Measurements from ENCODE around the gene S100A16.
"Not testable (repeated sequence)": the region's sequence is repeated elsewhere in the genome, so short reads cannot be mapped to it uniquely, and the experiment has no call there.

The S100A16 gene

DNA sequence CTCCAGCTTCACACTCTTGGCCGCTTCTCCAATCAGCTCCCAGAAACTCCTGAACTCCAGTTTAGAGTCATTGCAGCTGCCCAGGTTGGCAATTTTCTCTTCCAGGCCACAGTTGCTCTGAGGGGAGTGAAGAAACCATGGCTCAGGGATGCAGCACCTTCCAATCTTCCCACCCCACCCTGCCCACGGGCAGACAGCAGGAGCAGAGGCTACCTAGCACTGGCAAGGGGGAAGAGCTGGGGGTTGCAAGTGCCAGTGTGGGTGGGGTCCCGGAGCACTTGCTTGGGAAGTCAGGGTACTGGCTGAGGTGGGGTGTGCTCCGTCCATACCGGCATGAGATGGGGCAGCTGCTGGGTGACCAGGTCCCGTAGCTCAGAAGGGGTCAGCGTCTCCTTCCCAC, 2.0 kb upstream of the S100A16 start:
- no peak for DNase-seq

DNA sequence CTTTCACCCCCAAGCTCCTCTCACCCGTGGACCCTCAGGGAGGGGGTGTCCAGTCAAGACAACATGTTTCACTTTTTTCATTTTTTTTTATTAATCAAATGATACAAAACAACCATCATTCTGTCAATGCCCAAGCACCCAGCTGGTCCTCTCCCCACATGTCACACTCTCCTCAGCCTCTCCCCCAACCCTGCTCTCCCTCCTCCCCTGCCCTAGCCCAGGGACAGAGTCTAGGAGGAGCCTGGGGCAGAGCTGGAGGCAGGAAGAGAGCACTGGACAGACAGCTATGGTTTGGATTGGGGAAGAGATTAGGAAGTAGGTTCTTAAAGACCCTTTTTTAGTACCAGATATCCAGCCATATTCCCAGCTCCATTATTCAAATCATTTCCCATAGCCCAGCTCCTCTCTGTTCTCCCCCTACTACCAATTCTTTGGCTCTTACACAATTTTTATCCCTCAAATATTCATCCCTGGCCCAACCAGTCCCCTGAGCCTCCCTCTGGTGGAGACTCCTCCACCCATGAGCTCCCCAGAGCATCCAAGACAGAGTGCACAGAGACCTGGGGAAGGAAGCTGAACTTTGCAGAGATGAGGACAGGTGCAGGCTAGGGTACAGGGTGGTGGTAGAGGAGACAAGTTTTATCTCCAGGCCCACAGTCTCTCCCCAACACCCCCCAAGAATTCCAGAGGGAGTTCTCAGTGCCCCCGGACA, 1.4 kb upstream of the S100A16 start:
- no peak for DNase-seq

DNA sequence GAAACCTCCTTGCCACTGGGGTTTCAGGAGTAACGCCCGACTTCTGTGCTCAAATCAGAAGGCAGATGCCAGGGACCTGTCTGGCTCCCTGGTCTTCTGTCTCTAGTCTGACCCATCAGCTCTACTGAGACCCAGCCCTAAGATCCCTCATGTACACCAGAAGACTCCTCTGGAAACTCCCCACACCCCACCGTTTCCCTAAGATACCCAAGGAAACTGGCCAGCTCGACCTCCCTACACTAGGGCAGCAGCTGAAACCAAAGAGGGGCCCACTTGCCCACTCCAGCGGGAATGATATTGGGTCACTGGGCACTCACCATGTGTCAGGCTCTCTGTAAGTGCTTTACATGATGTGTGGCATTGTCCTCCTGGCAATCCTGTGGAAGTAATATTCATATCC, 469 bp upstream of the S100A16 start:
- DNase-seq: no peak

DNA sequence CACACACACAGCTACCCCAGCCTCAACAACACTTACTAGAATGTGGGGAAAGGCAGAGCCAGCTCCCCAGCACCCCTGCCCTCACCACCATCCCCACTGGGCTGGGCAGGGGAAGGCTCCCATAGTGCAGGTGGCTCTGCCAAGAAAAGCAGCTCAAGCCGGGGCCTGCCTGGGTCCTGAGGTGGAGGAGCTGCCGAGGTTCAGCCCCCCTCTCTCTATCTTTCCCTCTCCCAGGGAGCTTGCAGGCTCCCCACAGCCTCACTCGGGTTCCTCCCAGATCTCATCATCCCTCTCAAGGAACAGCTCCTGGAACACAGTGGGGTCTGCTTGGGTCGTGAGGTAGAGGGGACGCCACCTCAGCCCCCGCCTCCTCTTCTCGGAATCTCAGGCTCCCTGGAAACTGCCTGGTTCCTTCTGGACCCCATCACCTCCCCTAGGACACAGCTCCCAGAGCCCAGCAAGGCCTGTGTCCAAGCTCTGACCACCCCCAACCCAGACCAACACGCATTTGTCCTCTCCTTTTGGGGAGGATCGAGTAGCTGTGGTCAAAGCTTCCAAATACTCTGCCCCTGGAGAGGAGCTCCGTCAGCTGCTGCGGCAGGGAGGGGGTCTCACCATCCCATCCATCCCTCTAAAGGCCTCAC, 704 bp downstream of the S100A16 start:
- DNase-seq: no peak

DNA sequence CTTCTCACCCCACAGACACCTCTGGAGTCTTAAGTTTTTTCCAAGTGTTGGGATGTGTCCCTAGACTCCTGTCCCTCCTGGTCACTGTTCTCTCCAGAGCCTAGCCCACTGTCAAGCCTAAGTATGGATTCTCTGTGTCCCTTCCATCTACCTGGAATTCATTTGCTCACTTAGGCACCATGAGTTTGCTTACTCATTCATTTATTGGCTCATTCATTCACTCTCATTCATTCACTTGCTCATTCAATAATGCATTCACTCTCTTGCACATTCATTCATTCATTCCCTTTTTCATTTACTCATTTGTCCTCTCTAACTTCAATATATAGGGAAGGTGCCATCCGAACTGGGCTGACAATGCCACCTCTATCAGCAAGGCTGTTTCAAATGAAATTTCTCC, 1.6 kb downstream of the S100A16 start:
- no peak for DNase-seq

DNA sequence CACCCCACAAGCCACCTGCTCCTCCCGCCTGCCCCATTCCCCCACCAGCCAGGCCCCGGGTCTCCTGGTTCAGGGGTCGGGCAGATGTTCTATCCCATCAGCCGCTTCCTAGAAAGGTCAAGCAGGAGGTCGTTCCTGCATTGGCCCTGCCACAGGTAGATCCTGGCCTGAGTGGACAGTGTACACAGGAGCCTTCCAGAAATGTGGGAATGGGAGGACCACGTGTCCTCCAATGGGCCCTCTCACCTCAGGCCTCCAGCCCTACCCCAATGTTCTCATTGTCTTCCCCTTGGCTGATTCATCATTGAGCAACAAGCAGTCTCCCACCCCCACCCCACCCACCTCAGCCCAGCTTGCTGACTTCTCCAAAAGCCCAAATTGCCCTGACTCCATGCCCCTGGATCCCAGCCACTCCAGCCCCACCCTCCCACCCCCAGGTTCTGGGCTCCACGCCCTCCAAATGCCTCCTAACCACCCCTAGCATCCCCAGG, 2.1 kb downstream of the S100A16 start:
- no peak for DNase-seq

DNA sequence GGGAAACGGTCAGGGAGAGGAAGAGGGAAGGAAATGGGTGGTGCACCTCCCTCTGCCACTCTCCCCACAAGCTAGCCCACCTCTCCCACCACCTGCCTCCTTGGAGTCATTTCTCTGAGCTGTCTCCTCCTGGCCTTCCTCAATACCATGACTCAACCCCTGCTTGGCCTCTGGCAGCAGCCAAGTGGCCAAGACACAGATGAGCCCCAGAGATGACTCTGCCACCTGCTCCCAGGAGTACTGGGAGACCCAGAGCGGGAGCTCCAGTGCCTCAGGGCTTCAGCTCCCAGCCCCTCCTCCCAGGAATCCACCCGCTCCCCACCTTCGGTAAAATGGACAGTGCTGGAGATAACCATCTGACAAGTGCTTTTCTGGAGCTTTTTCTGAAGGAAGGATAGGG, 2.6 kb downstream of the S100A16 start:
- DNase-seq: no peak

DNA sequence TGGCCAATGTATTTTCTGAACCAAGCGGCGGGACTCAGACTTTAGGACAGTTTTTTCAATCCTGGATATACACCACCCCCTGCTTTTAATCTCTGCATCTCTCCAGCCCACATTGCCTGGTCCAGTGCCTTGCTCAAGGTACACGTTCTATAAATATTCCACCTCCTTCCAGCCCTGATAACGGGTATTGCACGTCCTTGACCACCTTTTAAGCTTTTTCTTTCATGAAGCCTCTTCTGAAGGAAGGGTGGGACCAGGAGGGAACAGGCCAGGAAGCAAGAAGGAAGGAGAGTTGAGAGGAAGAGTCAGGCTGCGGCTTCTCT, 3.4 kb downstream of the S100A16 start:
- no peak for DNase-seq

DNA sequence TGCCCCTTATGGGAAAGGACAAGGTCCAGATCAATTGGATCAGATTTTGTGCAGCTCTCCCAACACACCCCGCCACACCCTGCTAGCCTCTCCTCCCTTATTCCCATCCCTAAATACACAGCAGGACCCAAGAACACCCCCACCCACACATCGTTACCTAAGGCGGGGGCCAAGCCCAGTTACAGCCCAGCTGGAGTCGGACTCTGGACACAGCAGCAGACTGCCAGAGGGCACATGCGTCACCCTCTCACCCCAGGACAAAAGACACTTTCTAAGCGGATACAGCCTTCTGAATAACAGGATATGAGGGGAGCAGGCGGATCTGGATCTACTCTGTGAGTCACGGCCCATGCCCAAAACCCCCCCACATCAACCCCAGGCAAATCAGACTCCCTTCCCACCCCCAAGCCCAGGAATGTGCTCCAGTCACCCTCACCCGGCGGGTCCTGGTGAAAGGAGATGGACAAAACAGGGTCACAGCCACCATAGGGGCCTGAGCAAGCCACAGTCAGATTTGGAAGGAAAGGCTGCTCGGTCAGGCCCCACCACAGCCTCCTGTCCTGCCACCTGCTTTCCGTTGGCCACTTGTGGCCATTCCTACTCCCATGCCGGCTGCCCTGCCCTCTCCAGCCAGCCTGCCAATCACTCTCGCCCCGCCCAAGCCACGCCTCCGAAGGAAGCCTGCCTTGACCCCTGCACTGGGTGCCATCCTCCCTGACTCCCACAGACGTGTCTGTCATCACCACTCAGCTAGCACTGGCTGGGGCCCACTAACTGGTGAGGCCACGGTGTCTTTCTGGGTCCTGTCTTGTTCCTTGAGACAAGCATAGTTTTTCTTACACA, 4.0 kb downstream of the S100A16 start:
- no peak for DNase-seq

DNA sequence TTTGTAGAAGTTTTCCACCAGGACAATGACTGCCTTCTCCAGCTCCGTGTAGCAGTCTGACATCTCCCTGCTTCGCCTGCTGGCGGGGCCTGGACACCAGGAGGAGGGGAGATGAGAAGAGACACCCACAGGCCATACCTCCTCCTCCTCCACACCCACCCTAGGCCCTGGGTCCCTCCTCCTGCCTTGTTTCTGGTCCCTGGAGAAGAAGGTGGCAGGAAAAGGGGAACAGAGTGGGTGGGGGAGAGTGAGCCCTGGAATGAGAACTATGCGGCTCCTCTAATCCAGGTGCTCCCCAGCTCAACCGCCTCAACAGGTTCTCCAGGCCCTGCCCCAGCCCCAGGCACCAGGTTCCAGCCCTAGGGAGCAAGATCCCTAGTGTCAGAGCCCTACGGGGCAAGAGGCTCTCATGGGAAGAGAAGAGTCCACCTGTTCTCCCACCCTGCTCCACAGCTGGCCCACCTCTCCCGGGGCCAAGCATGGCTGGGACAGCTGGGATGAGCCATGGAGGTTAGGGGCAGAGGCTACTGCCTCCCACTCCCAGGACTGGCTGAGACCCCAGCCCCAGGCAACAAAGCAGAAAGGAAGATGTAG, 4.8 kb downstream of the S100A16 start:
- DNase-seq: no peak

DNA sequence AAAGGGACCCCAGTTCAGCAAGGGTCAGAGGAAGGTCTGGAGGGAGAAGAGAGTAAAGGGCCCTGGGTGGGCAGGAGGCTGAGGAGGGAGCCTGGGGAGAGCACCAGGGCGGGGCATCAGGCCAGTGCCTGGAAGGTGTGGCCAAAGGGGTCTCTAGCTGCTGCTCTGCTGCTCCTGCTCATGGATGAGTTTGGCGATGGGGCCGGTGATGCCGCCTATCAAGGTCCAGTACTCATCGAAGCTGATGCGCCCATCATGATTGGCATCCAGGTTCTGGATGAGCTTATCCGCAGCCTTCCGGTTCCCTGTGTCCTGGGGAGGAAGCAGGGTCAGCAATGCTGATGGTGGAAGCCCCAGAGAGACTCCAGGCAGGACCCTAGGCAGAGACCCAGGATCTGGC, 5.6 kb downstream of the S100A16 start:
- DNase-seq: no peak

DNA sequence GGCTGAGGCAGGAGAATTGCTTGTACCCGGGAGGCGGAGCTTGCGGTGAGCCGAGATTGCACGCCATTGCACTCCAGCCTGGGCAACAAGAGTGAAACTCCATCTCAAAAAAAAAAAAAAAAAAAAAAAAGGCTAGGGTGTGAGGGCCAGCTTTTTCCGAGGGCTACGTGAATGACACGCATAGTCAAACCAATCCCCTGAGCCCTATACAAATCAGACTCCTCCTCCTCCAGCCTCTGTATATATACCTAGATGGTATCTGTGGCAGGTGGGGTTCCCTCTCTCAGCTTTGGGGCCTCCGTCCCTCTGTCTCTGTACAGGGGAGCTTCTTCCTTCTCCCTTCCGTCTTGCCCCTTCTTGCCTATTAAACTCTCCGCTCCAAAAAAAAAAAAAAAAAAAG, 6.7 kb downstream of the S100A16 start:
- DNase-seq: no peak

DNA sequence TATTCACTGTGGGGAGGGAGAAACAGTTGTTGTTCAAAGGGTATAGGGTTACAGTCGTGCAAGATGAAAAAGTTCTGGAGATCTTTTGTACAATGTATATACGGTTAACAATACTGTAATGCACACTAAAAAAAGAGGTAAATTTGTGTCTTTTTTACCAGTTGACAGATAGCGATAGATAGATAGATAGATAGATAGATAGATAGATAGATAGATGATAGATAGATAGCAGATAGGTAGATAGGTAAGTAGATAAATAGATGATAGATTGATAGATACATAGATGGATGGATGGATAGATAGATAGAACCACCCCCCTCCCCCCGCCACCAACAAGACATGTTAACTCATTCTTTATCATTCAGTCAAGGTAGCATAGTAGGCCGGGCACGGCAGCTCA, 10.2 kb downstream of the S100A16 start:
- no peak for DNase-seq

DNA sequence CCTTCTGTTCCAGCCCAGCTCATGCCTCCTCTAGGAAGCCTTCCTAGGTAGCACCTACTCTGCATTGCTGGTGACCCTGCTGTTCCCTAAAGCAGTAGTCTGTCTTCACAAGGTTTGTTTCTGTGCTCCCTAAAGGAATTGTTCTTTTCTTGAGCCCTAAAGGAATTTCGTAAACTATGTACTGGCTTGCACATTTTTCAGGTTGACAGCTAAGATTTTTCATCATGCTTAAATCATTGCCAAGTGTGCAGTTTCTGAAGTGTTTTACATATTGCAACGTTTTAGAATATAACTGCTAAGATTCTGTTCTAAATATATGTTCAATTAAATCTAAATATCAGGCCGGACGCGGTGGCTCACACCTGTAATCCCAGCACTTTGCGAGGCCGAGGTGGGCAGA, 13.1 kb downstream of the S100A16 start:
- DNase-seq: no peak

DNA sequence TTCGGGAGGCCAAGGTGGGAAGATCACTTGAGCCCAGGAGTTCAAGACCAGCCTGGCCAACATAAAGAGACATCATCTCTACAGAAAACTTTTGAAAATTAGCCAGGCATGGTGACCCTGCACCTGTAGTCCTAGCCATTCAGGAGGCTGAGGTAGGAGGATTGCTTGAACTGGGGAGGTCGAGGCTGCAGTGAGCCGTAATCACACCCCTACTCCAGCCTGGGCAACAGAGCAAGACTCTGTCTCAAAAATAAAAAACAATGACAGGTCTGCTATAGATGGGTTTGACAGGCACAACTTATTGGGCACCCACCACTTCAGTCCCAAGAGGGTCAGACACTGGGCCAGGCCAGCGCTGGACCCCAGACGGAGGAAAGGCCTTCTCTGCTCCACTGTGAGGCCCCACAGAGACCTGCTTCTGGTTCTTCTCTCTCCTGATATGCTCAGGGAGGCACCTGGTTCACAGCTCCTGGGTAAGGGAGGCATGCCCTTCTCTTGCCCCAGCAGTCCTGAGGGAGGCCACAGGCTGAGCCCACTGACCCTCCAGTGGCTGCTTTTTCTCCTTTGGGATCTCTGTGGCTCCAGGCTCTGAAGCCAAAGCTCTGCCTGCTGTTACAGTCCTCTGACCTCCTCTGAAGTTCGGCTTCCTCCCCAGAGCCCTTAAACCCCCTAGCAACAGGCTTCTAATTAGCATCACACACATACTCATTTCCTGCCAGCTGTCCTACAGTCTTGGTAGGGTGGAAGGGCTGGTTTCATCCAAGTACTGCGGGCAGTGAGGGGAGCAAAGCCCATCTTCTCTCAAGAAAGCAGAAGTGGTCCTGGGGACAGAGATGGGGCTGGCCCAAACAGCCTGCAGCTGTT, 14.4 kb downstream of the S100A16 start:
- DNase-seq: no peak

DNA sequence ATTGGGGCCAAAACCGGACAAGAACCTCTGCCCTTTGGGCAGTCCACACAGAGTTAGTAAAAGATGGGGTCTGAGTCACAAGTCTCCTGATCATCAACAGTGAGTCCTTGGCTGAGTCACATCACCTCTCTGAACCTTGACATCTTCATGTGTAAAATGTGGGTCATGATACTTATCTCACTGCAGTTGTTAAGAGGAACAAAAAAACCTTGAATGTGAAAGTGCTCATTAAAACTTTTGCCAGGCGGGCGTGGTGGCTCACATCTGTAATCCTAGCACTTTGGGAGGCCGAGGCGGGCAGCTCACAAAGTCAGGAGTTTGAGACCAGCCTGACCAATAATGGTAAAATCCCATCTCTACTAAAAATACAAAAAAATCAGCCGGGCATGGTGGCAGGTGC, 15.7 kb downstream of the S100A16 start:
- DNase-seq: no peak

DNA sequence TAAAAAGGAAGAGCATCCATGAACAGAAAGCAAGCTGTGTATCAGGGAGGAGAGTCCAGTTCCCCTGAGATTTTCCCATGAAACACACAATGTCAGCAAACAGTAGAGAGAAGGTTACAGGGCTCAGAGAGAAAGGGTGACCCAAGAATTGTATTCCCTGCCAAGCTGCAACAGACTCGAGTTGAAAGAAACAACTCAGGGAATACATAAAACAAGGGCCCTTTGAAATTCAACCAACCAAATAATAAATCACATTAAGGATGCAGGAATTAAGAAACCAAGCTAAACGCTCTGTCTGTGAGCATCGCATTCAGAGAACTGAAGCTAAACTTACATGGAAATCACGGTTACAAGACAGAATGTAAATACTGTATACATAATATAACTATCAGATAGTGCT, 20.2 kb downstream of the S100A16 start:
- no peak for DNase-seq

DNA sequence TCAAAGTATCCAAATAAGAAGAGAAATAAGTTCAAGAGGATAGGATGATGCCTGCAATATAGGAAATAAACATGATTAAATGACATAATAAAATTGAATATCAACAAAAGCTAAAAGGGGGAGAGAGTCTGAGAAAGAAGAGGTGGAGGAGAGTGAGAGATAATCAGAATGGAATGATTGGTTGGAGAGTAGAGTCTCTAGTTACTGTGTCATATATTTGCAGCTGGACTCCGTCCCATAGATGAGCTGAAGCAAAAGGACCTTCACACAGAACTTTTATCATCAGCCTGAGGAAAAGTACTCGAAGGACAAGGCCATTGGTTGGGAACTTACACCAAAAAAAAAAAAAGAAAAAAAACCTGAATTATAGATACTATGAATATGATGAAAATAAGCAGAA, 24.5 kb downstream of the S100A16 start:
- DNase-seq: no peak

DNA sequence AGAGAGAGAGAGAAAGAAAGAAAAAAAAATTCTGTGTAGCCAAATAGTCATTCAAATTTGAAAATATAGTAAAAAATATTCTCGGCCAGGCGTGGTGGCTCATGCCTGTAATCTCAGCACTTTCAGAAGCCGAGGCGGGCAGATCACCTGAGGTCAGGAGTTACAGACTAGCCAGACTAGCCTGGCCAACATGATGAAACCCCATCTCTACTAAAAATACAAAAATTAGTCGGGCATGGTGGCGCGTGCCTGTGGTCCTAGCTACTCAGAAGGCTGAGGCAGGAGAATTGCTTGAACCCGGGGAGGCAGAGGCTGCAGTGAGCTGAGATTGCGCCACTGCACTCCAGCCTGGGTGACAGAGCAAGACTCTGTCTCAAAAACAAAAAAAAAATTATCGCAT, 24.9 kb downstream of the S100A16 start:
- DNase-seq: not testable (repeated sequence)

DNA sequence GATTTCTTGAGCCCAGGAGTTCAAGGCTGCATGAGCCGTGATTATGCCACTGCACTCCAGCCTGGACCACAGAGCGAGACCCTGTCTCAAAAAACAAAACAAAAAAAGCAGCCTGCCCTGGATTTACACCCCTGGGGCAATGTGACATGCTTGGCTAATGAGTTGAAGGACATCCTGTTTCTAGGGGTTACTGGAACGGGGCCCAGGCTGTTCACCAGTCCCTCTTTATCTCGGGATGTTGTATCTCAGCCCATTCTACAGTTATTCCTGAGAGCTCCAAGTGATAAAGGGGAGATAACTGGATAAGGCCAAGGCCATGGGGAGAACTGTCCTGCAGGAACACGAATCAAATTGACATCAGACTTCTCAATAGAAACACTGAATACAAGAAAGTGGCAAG, 25.6 kb downstream of the S100A16 start:
- DNase-seq: no peak

DNA sequence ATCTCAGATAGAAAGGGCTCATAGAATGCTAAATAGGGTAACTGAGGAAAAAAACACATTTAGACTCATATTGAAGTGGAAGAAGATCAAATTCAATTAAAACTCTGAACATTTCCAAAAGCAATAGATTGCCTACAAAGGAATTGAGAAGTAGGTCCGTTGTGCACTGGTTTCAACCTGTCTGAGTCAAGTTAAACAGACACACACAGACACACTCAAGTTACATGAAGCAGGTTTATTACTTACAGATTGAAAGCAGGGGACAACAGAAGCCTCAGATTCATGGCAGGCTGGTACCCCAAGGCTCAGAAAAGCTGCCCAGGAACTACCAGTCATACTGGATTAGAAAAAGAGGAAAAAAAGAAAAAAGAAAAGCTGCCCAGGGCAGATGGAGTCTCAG, 26.6 kb downstream of the S100A16 start:
- DNase-seq: no peak

DNA sequence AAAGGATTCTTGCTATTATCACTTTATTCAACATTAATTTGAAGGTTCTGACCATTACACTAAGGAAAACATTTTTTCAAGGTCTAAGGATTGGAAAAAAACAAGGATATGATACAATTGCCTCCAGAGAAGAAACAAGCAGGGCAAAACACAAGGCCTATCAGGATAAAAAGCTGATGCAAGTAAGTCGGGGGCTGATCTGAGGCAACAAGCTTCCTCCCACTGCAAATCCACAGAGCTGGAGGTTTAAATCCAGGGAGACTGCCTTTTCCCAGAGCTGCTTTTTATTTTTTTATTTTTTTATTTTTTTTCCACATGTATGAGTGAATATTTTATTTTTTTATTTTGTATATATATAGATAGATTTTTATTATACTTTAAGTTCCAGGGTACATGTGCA, 27.9 kb downstream of the S100A16 start:
- no peak for DNase-seq

DNA sequence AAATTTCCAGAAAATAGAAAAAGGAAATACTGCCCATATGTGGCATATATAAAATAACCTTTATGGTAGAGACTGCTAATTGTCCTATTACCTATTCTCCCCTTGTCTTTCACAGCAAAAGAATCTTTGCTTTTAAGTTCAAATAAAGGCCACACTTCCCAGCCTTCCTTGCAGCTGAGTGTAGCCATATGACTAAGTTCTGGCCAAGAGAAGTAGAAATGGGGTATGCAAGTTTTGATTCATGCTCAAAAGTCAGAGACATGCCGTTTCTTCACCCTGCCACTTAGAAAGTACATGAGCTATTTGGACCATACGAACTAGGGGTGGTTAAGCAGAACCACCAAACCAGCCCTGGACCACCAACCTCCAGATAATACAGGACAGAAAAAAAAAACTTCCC, 29.0 kb downstream of the S100A16 start:
- no peak for DNase-seq
